Peyer's patch (tissue), 4 donors: Measurements from ENCODE around the gene MECR. TPM values are rescaled to one million over a fixed set of nuclear protein-coding genes. Genes with fewer than 3 reads are reported as not detected.

Source experiments
- DNase-seq, 3 donors: peaks; one replicate each; pipeline ENCODE4 v3.0.0-alpha.2; 2017 to 2019
- H3K27ac ChIP-seq, 4 donors: fragments of 200-600 bp; sonication (generic); one replicate each; pipeline ENCODE4 v1.5.1; 2016 to 2019
- H3K27me3 ChIP-seq, 2 donors: fragments of 200-600 bp; sonication (generic); one replicate each; pipeline ENCODE4 v1.5.1; 2019
- H3K36me3 ChIP-seq, 3 donors: fragments of 200-600 bp; sonication (generic); one replicate each; pipeline ENCODE4 v1.5.1; 2016 to 2019
- H3K4me1 ChIP-seq, 4 donors: fragments of 200-600 bp; sonication (generic); one replicate each; pipeline ENCODE4 v1.5.1; 2016 to 2019
- H3K4me3 ChIP-seq, 4 donors: fragments of 200-600 bp; sonication (generic); 1 replicate in 3 of 4; 2 replicates in 1 of 4; pipeline ENCODE4 v1.5.1; 2016 to 2019; ENCODE audit warnings: mild to moderate bottlenecking in 1 of 4
- H3K9me3 ChIP-seq, 4 donors: fragments of 200-600 bp; sonication (generic); one replicate each; pipeline ENCODE4 v1.5.1; 2016 to 2019; ENCODE audit warnings: mild to moderate bottlenecking in 1 of 4
- CTCF ChIP-seq, 6 experiments: fragments of 450-650 bp in 4 of 6; fragments of 200-600 bp in 2 of 6; sonication (generic) in 1 of 6; IDR thresholded peaks; one replicate each; pipeline ENCODE4 v1.5.1; 2017 to 2019; ENCODE audit warnings: antibody characterized with exemption in 6 of 6, mild to moderate bottlenecking in 3 of 6, moderate library complexity in 1 of 6
- POLR2A ChIP-seq, 2 donors: fragments of 450-650 bp; IDR thresholded peaks; one replicate each; pipeline ENCODE4 v1.5.1; 2017; ENCODE audit warnings: antibody characterized with exemption in 2 of 2, mild to moderate bottlenecking in 2 of 2, moderate library complexity in 2 of 2
- total RNA-seq, 4 donors: library from RNA; depleted of rRNA; stranded (reverse); fragments of >200 nt; gene quantifications; one replicate each; pipeline ENCODE4 v1.1.0, GENCODE V29; 2016

MECR gene
- total RNA-seq, 4 donors from 2014 or later = 9.3 to 31.4 (median 19.1) TPM

- Histone ChIP-seq H3K4me3 (no peak overlapping the region), H3K27me3 (peaks cover 0 to 8% of the 10 kb centered on the region in 2 donors), H3K27ac (no peak overlapping the region), H3K9me3 (no peaks in the 10 kb centered on the region), H3K36me3 (no peaks in the 10 kb centered on the region), H3K4me1 (peaks cover 3 to 24% (median 18%) of the 10 kb centered on the region in 4 donors)
- DNase-seq = no peak
- TF ChIP-seq CTCF (IDR thresholded peaks at IDR 0.05) (no peak), POLR2A (IDR thresholded peaks at IDR 0.05) (no peak)
Observed at GRCh38 chr1:29234471-29234870, 3.7 kb upstream of the MECR start.

- Histone ChIP-seq H3K9me3 (no peaks in the 10 kb centered on the region), H3K36me3 (no peaks in the 10 kb centered on the region), H3K4me3 (no peak overlapping the region), H3K27me3 (peaks cover 0 to 6% of the 10 kb centered on the region in 2 donors), H3K27ac (no peak overlapping the region), H3K4me1 (peaks cover 3 to 24% (median 18%) of the 10 kb centered on the region in 4 donors)
- DNase-seq = no peak
- TF ChIP-seq CTCF (IDR thresholded peaks at IDR 0.05) (no peak), POLR2A (IDR thresholded peaks at IDR 0.05) (no peak)
Observed at GRCh38 chr1:29233693-29234092, 3.0 kb upstream of the MECR start.

- Histone ChIP-seq H3K9me3 (no peaks in the 10 kb centered on the region), H3K4me1 (peaks cover 3 to 15% (median 13%) of the 10 kb centered on the region in 4 donors), H3K36me3 (no peaks in the 10 kb centered on the region), H3K27ac (no peak overlapping the region), H3K4me3 (no peak overlapping the region), H3K27me3 (no peaks in the 10 kb centered on the region)
- TF ChIP-seq POLR2A (IDR thresholded peaks at IDR 0.05) (no peak), CTCF (IDR thresholded peaks at IDR 0.05) (no peak)
- no peak for DNase-seq
Observed at GRCh38 chr1:29232387-29232786, 1.7 kb upstream of the MECR start.

- Histone ChIP-seq H3K27ac (peak overlapping the region; percentile 40 to 76 (median 65)), H3K4me3 (peak overlapping the region; percentile 63 to 86 (median 78)), H3K9me3 (no peaks in the 10 kb centered on the region), H3K36me3 (no peaks in the 10 kb centered on the region), H3K27me3 (no peaks in the 10 kb centered on the region), H3K4me1 (peaks cover 0 to 5% (median 1%) of the 10 kb centered on the region in 4 donors)
- TF ChIP-seq POLR2A (IDR thresholded peaks at IDR 0.05) (no peak), CTCF (IDR thresholded peaks at IDR 0.05) (no peak)
- no peak for DNase-seq
Observed at GRCh38 chr1:29230204-29230552, 556 bp downstream of the MECR start.

- Histone ChIP-seq H3K27me3 (no peaks in the 10 kb centered on the region), H3K9me3 (no peaks in the 10 kb centered on the region), H3K27ac (no peak overlapping the region), H3K36me3 (no peaks in the 10 kb centered on the region), H3K4me1 (peaks cover 0 to 5% (median 1%) of the 10 kb centered on the region in 4 donors), H3K4me3 (no peak overlapping the region)
- DNase-seq = no peak
- TF ChIP-seq POLR2A (IDR thresholded peaks at IDR 0.05) = no peak
Observed at GRCh38 chr1:29227511-29227910, 3.2 kb downstream of the MECR start.

- no peak overlapping the region for H3K27ac ChIP-seq
- H3K4me1 ChIP-seq = peaks cover 0 to 5% (median 1%) of the 10 kb centered on the region in 4 donors
- H3K36me3 ChIP-seq = no peaks in the 10 kb centered on the region
- TF ChIP-seq POLR2A (IDR thresholded peaks at IDR 0.05) (no peak), CTCF (IDR thresholded peaks at IDR 0.05) (no peak)
- H3K9me3 ChIP-seq = no peaks in the 10 kb centered on the region
- no peak for DNase-seq
- no peak overlapping the region for H3K4me3 ChIP-seq
- H3K27me3 ChIP-seq = no peaks in the 10 kb centered on the region
Observed at GRCh38 chr1:29225361-29225760, 5.4 kb downstream of the MECR start.
